HG03460 (cell line): ENCODE data around the gene CEP170B.
"Not testable (repeated sequence)": the region's sequence is repeated elsewhere in the genome, so short reads cannot be mapped to it uniquely, and the experiment has no call there.

Experiments
- ATAC-seq: cut with Tn5 transposase; IDR thresholded peaks from one replicate; pipeline ENCODE4 v1.9.1; 2021; ENCODE audit not compliant: unreplicated experiment

The CEP170B gene

GRCh38 chr14:104877066-104877805 is 12.2 kb downstream of the CEP170B start:
- ATAC-seq = no peak

GRCh38 chr14:104877806-104878550 is 12.9 kb downstream of the CEP170B start:
- no peak for ATAC-seq

- ATAC-seq = no peak
Observed at GRCh38 chr14:104878582-104878981, 13.5 kb downstream of the CEP170B start.

GRCh38 chr14:104879201-104879982 is 14.3 kb downstream of the CEP170B start:
- ATAC-seq = no peak

GRCh38 chr14:104879983-104880565 is 15.0 kb downstream of the CEP170B start:
- no peak for ATAC-seq

- ATAC-seq = no peak
Observed at GRCh38 chr14:104880584-104881210, 15.6 kb downstream of the CEP170B start.

GRCh38 chr14:104881369-104881979 is 16.4 kb downstream of the CEP170B start:
- no peak for ATAC-seq

GRCh38 chr14:104882325-104882973 is 17.4 kb downstream of the CEP170B start:
- no peak for ATAC-seq

- ATAC-seq = no peak
Observed at GRCh38 chr14:104882991-104883660, 18.1 kb downstream of the CEP170B start.

GRCh38 chr14:104883681-104884361 is 18.8 kb downstream of the CEP170B start:
- ATAC-seq = no peak

GRCh38 chr14:104884381-104884780 is 19.3 kb downstream of the CEP170B start:
- not testable (repeated sequence) for ATAC-seq

- no peak for ATAC-seq
Observed at GRCh38 chr14:104885031-104885972, 20.2 kb downstream of the CEP170B start.

- ATAC-seq = no peak
Observed at GRCh38 chr14:104885973-104886689, 21.1 kb downstream of the CEP170B start.

GRCh38 chr14:104886690-104887622 is 21.9 kb downstream of the CEP170B start:
- ATAC-seq = no peak

GRCh38 chr14:104887623-104888488 is 22.8 kb downstream of the CEP170B start:
- no peak for ATAC-seq
